ENCODE results near the gene ZFP1. TPM values are rescaled to one million over a fixed set of nuclear protein-coding genes. Genes with fewer than 3 reads are reported as not detected.

The ZFP1 gene
- total and polyA plus RNA-seq, 2 of the 4 experiments (the other 2 are of a cell fraction): 3.8 to 16.0 TPM

DNA sequence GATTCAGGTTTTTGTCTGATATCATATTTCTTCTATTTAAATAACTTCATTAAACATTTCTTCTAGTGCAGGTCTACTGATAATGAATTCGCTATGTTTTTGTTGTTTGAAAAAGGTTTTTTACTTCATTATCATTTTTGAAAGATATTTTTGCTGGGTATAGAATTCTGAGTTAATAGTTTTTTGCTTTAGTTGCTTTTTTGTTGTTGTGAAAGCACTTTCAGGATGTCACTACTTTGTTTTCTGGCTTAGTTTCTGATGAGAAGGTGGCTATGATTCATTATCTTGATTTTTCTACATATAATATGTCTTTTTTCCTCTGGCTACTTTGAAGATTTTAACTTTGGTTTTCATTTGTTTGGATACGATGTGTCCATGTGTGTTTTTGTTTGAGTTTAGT, 3.5 kb downstream of the ZFP1 start:
- no peak overlapping the region for H2BK120ac ChIP-seq (ENCODE audit: low read depth, low read length)
- no peak overlapping the region for H3K56ac ChIP-seq (ENCODE audit: extremely low read depth, insufficient read depth, low read length)
- H3K4me1 ChIP-seq (ENCODE audit: control insufficient read depth, insufficient read depth, low read length): no peaks in the 10 kb centered on the region; the same call in 1 of the 2 replicates
- no CpG with 5 or more reads among the region's 2 CpGs for WGBS, 2 experiments (ENCODE audit: extremely low coverage in 2 of 2, insufficient read length in 1 of 2)
- no peak overlapping the region for H2BK20ac ChIP-seq (ENCODE audit: low read depth, low read length)
- H3K79me1 ChIP-seq (ENCODE audit: low read depth in 1 of 2, low read length in 2 of 2): peaks cover 8 to 28% of the 10 kb centered on the region in 2 experiments
- no peak overlapping the region for H2AK5ac ChIP-seq (ENCODE audit: low read depth, low read length)
- no peak overlapping the region for H4K91ac ChIP-seq (ENCODE audit: insufficient read depth, low read depth, low read length)
- H3K18ac ChIP-seq (ENCODE audit: low read depth, low read length): no peak overlapping the region
- no peak for TF ChIP-seq NFE2L2 (IDR thresholded peaks at IDR 0.05; ENCODE audit: low read depth, low read length)
- TF ChIP-seq BHLHE40 (IDR thresholded peaks at IDR 0.05; ENCODE audit: low read depth, low read length): no peak
- TF ChIP-seq FOS (IDR thresholded peaks at IDR 0.05; ENCODE audit: low read depth, low read length): no peak
- POLR2A ChIA-PET (ENCODE audit: unreplicated experiment): no interaction called here
- H3K27me3 ChIP-seq (ENCODE audit: control insufficient read depth, insufficient read depth, low read length): no peaks in the 10 kb centered on the region
- H3K4ac ChIP-seq (ENCODE audit: low read depth, low read length): no peak overlapping the region
- H2AK9ac ChIP-seq (replicated peaks; ENCODE audit: low read depth, low read length, poor library complexity): no peak overlapping the region
- no peak for ATAC-seq (ENCODE audit: low read depth)
- BruUV-seq (replicated peaks): no TSS peak
- H4K5ac ChIP-seq (ENCODE audit: low read depth, low read length): no peak overlapping the region
- H3K9me1 ChIP-seq (ENCODE audit: insufficient read depth, low read length): peaks cover 2% of the 10 kb centered on the region; the same call in 1 of the 2 replicates
- no peak overlapping the region for H4K8ac ChIP-seq (ENCODE audit: low read depth in 2 of 2, low read length in 2 of 2)
- peaks cover 3% of the 10 kb centered on the region for H3K9me3 ChIP-seq (ENCODE audit: control insufficient read depth, insufficient read depth, low read length)
- dilution Hi-C loops (cut with HindIII; ENCODE audit: low sequenced_read_pairs, unreplicated experiment) (no loop called here), intact Hi-C loops (cut with micrococcal nuclease) (no loop called here), in situ Hi-C loops (cut with MboI; ENCODE audit: low sequenced_read_pairs) (no loop called here)
- CTCF ChIA-PET: no interaction called here
- H3K27ac ChIP-seq (ENCODE audit: insufficient read depth, low read length): no peak overlapping the region
- no peak overlapping the region for H3K23ac ChIP-seq (ENCODE audit: low read depth, low read length)
- H3K36me3 ChIP-seq (ENCODE audit: control insufficient read depth, insufficient read depth, low read length): peaks cover 13% of the 10 kb centered on the region
- H2BK15ac ChIP-seq (ENCODE audit: low read depth, low read length): no peak overlapping the region
- peaks cover 4% of the 10 kb centered on the region; the same call in 1 of the 2 replicates for H4K20me1 ChIP-seq (ENCODE audit: insufficient read depth, low read length)
- no peak overlapping the region for H3K4me3 ChIP-seq (ENCODE audit: insufficient read depth, low read depth, low read length)
- no peak overlapping the region for H3K9ac ChIP-seq (ENCODE audit: low read depth, low read length)
- no peak overlapping the region for H2BK5ac ChIP-seq (ENCODE audit: low read depth, low read length, poor library complexity, severe bottlenecking)
- DNase-seq: no peak
- no peak overlapping the region for H3K14ac ChIP-seq (replicated peaks; ENCODE audit: low read depth, low read length)
- no peak overlapping the region for H3K4me2 ChIP-seq (ENCODE audit: low read depth, low read length)
- H2AFZ ChIP-seq (replicated peaks; ENCODE audit: low read length, poor library complexity): no peak overlapping the region

Measured in IMR-90 (cell line).